Colonic mucosa (tissue), 4 donors: ENCODE data around the gene PSAT1. TPM values are rescaled to one million over a fixed set of nuclear protein-coding genes. Genes with fewer than 3 reads are reported as not detected.

Experiments used
- DNase-seq: peaks from one replicate; pipeline ENCODE4 v3.0.0-alpha.2; 2020
- H3K27ac ChIP-seq: fragments of 200-600 bp; one replicate; pipeline ENCODE4 v1.8.0; 2021
- H3K27me3 ChIP-seq: fragments of 200-600 bp; one replicate; pipeline ENCODE4 v1.8.0; 2021
- H3K36me3 ChIP-seq: fragments of 200-600 bp; one replicate; pipeline ENCODE4 v1.8.0; 2021
- H3K4me1 ChIP-seq: fragments of 200-600 bp; one replicate; pipeline ENCODE4 v1.8.0; 2021; ENCODE audit warnings: mild to moderate bottlenecking
- H3K4me3 ChIP-seq: fragments of 200-600 bp; one replicate; pipeline ENCODE4 v1.8.0; 2021
- H3K9ac ChIP-seq, 2 donors: one replicate each; pipeline ENCODE4 v1.7.0; 2013; ENCODE audit warnings: control low read depth in 2 of 2, low read depth in 2 of 2, low read length in 2 of 2
- H3K9me3 ChIP-seq: fragments of 200-600 bp; one replicate; pipeline ENCODE4 v1.8.0; 2021
- CTCF ChIP-seq: fragments of 200-600 bp; IDR thresholded peaks from one replicate; pipeline ENCODE4 v1.8.0; 2022; ENCODE audit warnings: antibody characterized with exemption, mild to moderate bottlenecking
- intact Hi-C: fragments of 100-400 bp; cut with DNase I; formaldehyde crosslinking; loops from one replicate; pipeline ENCODE4 v1.14.1; 2022
- total RNA-seq, 2 donors: library from RNA; stranded (reverse); fragmentation: NEBNext Ultra II Directional in 1 of 2; extraction: Animal tissue kit (Norgen Biotek cat#: 25700) in 1 of 2; gene quantifications; one replicate each; pipeline ENCODE4 v1.2.1, GENCODE V29; 2021
- donor health status: healthy.
- donor health status: DM: no; HTN: no; CAD: no.
- donor health status: DM: no; HTN: no; CAD: no.

Gene PSAT1
- total RNA-seq, 2 donors from 2014 or later, result 7.5 to 28.5 TPM

- no peak overlapping the region for H3K9ac ChIP-seq
- H3K4me3 ChIP-seq, result no peak overlapping the region
- intact Hi-C loops, result no loop called here
- peak; percentile 40 for DNase-seq
- H3K9me3 ChIP-seq, result no peaks in the 10 kb centered on the region
- TF ChIP-seq CTCF, result no peak
- no peak overlapping the region for H3K27ac ChIP-seq
- no peaks in the 10 kb centered on the region for H3K36me3 ChIP-seq
- no peaks in the 10 kb centered on the region for H3K4me1 ChIP-seq
- no peaks in the 10 kb centered on the region for H3K27me3 ChIP-seq
These were observed 28.4 kb downstream of the PSAT1 start for GRCh38 chr9:78325343-78325742.

DNA sequence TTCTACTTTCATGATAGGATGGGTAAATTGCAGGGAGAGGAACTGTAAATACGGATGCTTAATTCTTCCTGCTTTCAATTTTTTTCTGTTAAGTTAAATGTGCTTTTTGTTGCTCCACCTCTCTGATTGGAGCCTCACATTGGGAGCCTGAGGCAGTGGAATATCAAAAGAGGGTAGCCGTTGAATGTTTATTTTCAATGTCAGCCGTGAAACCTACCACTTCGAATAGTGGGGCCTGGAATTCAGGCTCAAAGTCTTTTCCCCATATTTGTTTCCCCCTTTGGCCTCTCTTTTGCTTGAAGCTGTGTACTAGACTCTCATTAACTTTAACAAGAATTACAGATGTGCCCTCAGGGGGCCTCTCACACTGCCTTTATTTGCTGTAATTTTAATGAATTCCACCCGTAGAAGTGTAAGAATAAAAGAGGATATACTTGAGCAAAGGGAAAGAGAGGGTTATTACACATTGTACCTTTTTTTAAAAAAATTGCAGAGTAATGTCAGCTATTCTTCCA is 29.0 kb downstream of the PSAT1 start:
- intact Hi-C loops, result no loop called here
- H3K27ac ChIP-seq, result no peak overlapping the region
- no peak overlapping the region for H3K9ac ChIP-seq

GRCh38 chr9:78326564-78326963 is 29.6 kb downstream of the PSAT1 start:
- no peaks in the 10 kb centered on the region for H3K36me3 ChIP-seq
- no peaks in the 10 kb centered on the region for H3K4me1 ChIP-seq
- H3K4me3 ChIP-seq, result no peak overlapping the region
- TF ChIP-seq CTCF, result no peak
- H3K9me3 ChIP-seq, result no peaks in the 10 kb centered on the region
- intact Hi-C loops, result no loop called here
- no peak overlapping the region for H3K9ac ChIP-seq
- no peak for DNase-seq
- H3K27ac ChIP-seq, result no peak overlapping the region
- no peaks in the 10 kb centered on the region for H3K27me3 ChIP-seq

More for the DNA sequence above, 29.0 kb downstream of the PSAT1 start:
- no peaks in the 10 kb centered on the region for H3K9me3 ChIP-seq
- no peak for DNase-seq
- no peak for TF ChIP-seq CTCF
- H3K4me1 ChIP-seq, result no peaks in the 10 kb centered on the region
- H3K27me3 ChIP-seq, result no peaks in the 10 kb centered on the region
- no peak overlapping the region for H3K4me3 ChIP-seq
- H3K36me3 ChIP-seq, result no peaks in the 10 kb centered on the region

DNA sequence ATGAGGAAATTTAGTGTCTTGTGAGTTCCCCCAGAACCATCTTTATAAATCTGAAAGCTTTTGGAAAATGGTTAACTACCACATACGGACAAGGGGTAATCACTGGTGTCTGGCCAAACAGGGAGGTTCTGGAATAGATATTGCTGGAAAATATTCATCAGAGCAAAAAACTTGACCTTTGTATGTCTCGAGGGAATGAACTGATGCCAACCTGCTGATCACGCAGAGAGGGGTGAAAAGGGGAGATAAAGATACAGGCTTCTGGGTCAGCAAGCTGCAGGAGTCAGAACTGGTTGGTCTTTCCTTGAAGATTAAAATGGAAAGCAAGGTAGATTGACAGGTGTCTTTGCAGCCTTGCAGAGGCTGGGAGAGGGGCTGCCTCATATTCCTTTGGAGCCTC is 35.5 kb downstream of the PSAT1 start:
- no peak for DNase-seq

GRCh38 chr9:78348848-78349247 is 51.9 kb downstream of the PSAT1 start:
- H3K4me3 ChIP-seq, result no peak overlapping the region
- H3K27me3 ChIP-seq, result no peaks in the 10 kb centered on the region
- no peaks in the 10 kb centered on the region for H3K4me1 ChIP-seq
- H3K36me3 ChIP-seq, result no peaks in the 10 kb centered on the region
- no peaks in the 10 kb centered on the region for H3K9me3 ChIP-seq
- intact Hi-C loops, result no loop called here
- no peak overlapping the region for H3K9ac ChIP-seq
- H3K27ac ChIP-seq, result no peak overlapping the region
- TF ChIP-seq CTCF, result no peak
- DNase-seq, result no peak

More for the DNA sequence above, 35.5 kb downstream of the PSAT1 start:
- no peaks in the 10 kb centered on the region for H3K27me3 ChIP-seq
- H3K9me3 ChIP-seq, result no peaks in the 10 kb centered on the region
- no peaks in the 10 kb centered on the region for H3K4me1 ChIP-seq
- intact Hi-C loops, result no loop called here
- no peak overlapping the region for H3K9ac ChIP-seq
- no peaks in the 10 kb centered on the region for H3K36me3 ChIP-seq
- TF ChIP-seq CTCF, result no peak
- no peak overlapping the region for H3K4me3 ChIP-seq
- no peak overlapping the region for H3K27ac ChIP-seq
